Measurements from ENCODE around the gene MICALL2.

Gene MICALL2

GRCh38 chr7:1493571-1493970 is 34.3 kb upstream of the MICALL2 start:
- in situ Hi-C loops (cut with MboI; ENCODE audit: low sequenced_read_pairs) = no loop called here

- in situ Hi-C loops (cut with MboI; ENCODE audit: low sequenced_read_pairs) = no loop called here
Observed at GRCh38 chr7:1493129-1493528, 33.9 kb upstream of the MICALL2 start.

GRCh38 chr7:1492640-1493039 is 33.4 kb upstream of the MICALL2 start:
- in situ Hi-C loops (cut with MboI; ENCODE audit: low sequenced_read_pairs) = no loop called here

- in situ Hi-C loops (cut with MboI; ENCODE audit: low sequenced_read_pairs) = no loop called here
Observed at GRCh38 chr7:1492221-1492620, 33.0 kb upstream of the MICALL2 start.

- in situ Hi-C loops (cut with MboI; ENCODE audit: low sequenced_read_pairs) = no loop called here
Observed at GRCh38 chr7:1490837-1491236, 31.6 kb upstream of the MICALL2 start.

GRCh38 chr7:1489336-1489735 is 30.1 kb upstream of the MICALL2 start:
- in situ Hi-C loops (cut with MboI; ENCODE audit: low sequenced_read_pairs) = no loop called here

GRCh38 chr7:1488016-1488415 is 28.7 kb upstream of the MICALL2 start:
- in situ Hi-C loops (cut with MboI; ENCODE audit: low sequenced_read_pairs) = no loop called here

- in situ Hi-C loops (cut with MboI; ENCODE audit: low sequenced_read_pairs) = no loop called here
Observed at GRCh38 chr7:1487466-1487865, 28.2 kb upstream of the MICALL2 start.

- in situ Hi-C loops (cut with MboI; ENCODE audit: low sequenced_read_pairs) = no loop called here
Observed at GRCh38 chr7:1486571-1486970, 27.3 kb upstream of the MICALL2 start.

GRCh38 chr7:1485156-1485555 is 25.9 kb upstream of the MICALL2 start:
- in situ Hi-C loops (cut with MboI; ENCODE audit: low sequenced_read_pairs) = no loop called here

GRCh38 chr7:1484569-1484968 is 25.3 kb upstream of the MICALL2 start:
- in situ Hi-C loops (cut with MboI; ENCODE audit: low sequenced_read_pairs) = no loop called here

- in situ Hi-C loops (cut with MboI; ENCODE audit: low sequenced_read_pairs) = no loop called here
Observed at GRCh38 chr7:1483536-1484505, 24.6 kb upstream of the MICALL2 start.

- in situ Hi-C loops (cut with MboI; ENCODE audit: low sequenced_read_pairs) = no loop called here
Observed at GRCh38 chr7:1483079-1483478, 23.8 kb upstream of the MICALL2 start.

- in situ Hi-C loops (cut with MboI; ENCODE audit: low sequenced_read_pairs) = no loop called here
Observed at GRCh38 chr7:1481300-1481699, 22.0 kb upstream of the MICALL2 start.

GRCh38 chr7:1480670-1481069 is 21.4 kb upstream of the MICALL2 start:
- in situ Hi-C loops (cut with MboI; ENCODE audit: low sequenced_read_pairs) = no loop called here

- in situ Hi-C loops (cut with MboI; ENCODE audit: low sequenced_read_pairs) = no loop called here
Observed at GRCh38 chr7:1479287-1479686, 20.0 kb upstream of the MICALL2 start.

GRCh38 chr7:1478480-1478879 is 19.2 kb upstream of the MICALL2 start:
- in situ Hi-C loops (cut with MboI; ENCODE audit: low sequenced_read_pairs) = no loop called here

GRCh38 chr7:1476859-1477258 is 17.6 kb upstream of the MICALL2 start:
- in situ Hi-C loops (cut with MboI; ENCODE audit: low sequenced_read_pairs) = no loop called here

GRCh38 chr7:1475991-1476390 is 16.7 kb upstream of the MICALL2 start:
- in situ Hi-C loops (cut with MboI; ENCODE audit: low sequenced_read_pairs) = no loop called here

- in situ Hi-C loops (cut with MboI; ENCODE audit: low sequenced_read_pairs) = no loop called here
Observed at GRCh38 chr7:1475393-1475792, 16.1 kb upstream of the MICALL2 start.

- in situ Hi-C loops (cut with MboI; ENCODE audit: low sequenced_read_pairs) = no loop called here
Observed at GRCh38 chr7:1474736-1475135, 15.5 kb upstream of the MICALL2 start.

- in situ Hi-C loops (cut with MboI; ENCODE audit: low sequenced_read_pairs) = no loop called here
Observed at GRCh38 chr7:1473864-1474512, 14.7 kb upstream of the MICALL2 start.
